T-cell (primary cell): ENCODE measurements around the gene ECI1. TPM values are rescaled to one million over a fixed set of nuclear protein-coding genes. Genes with fewer than 3 reads are reported as not detected.

Source experiments
- ATAC-seq, 4 experiments: fragments of 200-7000 bp in 3 of 4; fragments of 150-1000 bp in 1 of 4; cut with Tn5 transposase; replicated peaks in 1 of 4; 1 replicate in 3 of 4; 2 replicates in 1 of 4; pipeline ENCODE4 v1.10.0; 2021; ENCODE audit warnings: moderate library complexity in 3 of 4, mild to moderate bottlenecking in 2 of 4, moderate number of reproducible peaks in 1 of 4
- CTCF ChIA-PET, 2 donors: fragments of 300-600 bp; sonication (Branson Sonifier 250); formaldehyde crosslinking; loops; one replicate each; lab custom pipeline; 2022; ENCODE audit warnings: antibody characterized with exemption in 2 of 2; lab: Charles Lee
- POLR2A ChIA-PET, 2 donors: fragments of 300-600 bp; sonication (Branson Sonifier 250); formaldehyde crosslinking; loops; one replicate each; lab custom pipeline; 2022; ENCODE audit warnings: antibody characterized with exemption in 2 of 2; lab: Charles Lee
- DNase-seq, 35 experiments: peaks; one replicate each; pipeline versions ENCODE4 v3.0.0 to v3.0.0-alpha.2; 2013 to 2023
- H3K27ac ChIP-seq: one replicate; pipeline ENCODE4 v1.5.1; 2013; ENCODE audit warnings: low read length
- H3K27me3 ChIP-seq, 2 experiments: replicated peaks in 1 of 2; 1 replicate in 1 of 2; 2 replicates in 1 of 2; pipeline versions ENCODE4 v1.6.1 to v1.7.0; 2013; ENCODE audit warnings: low read length in 1 of 2, mixed read lengths in 1 of 2; ENCODE audit not compliant: control insufficient read depth in 2 of 2, insufficient read depth in 2 of 2; ENCODE audit errors: extremely low read depth in 1 of 2
- H3K36me3 ChIP-seq, 2 donors: 1 replicate in 1 of 2; 2 replicates in 1 of 2; pipeline versions ENCODE4 v1.6.1 to v1.7.0; 2013; ENCODE audit warnings: low read length in 1 of 2; ENCODE audit not compliant: control insufficient read depth in 2 of 2, insufficient read depth in 1 of 2; ENCODE audit errors: extremely low read depth in 1 of 2
- H3K4me1 ChIP-seq, 2 experiments: 1 replicate in 1 of 2; 2 replicates in 1 of 2; pipeline versions ENCODE4 v1.6.1 to v1.7.0; 2013; ENCODE audit warnings: low read length in 2 of 2, mixed read lengths in 1 of 2; ENCODE audit not compliant: insufficient read depth in 2 of 2, control insufficient read depth in 1 of 2; ENCODE audit errors: extremely low read depth in 1 of 2
- H3K4me3 ChIP-seq, 2 donors: 1 replicate in 1 of 2; 2 replicates in 1 of 2; pipeline versions ENCODE4 v1.5.1 to v1.7.0; 2013; ENCODE audit warnings: mild to moderate bottlenecking in 2 of 2, low read length in 1 of 2, moderate library complexity in 1 of 2; ENCODE audit not compliant: control insufficient read depth in 1 of 2; ENCODE audit errors: extremely low read depth in 1 of 2
- H3K9me3 ChIP-seq: 2 replicates; pipeline ENCODE4 v1.7.0; 2013
- H3K27ac Mint-ChIP-seq, 2 donors: one replicate each; pipeline ENCODE4 v1.8.0; 2020 to 2021; ENCODE audit warnings: mild to moderate bottlenecking in 2 of 2, mixed read lengths in 2 of 2
- H3K27me3 Mint-ChIP-seq, 2 donors: one replicate each; pipeline ENCODE4 v1.8.0; 2021 to 2022; ENCODE audit warnings: mixed read lengths in 2 of 2
- H3K36me3 Mint-ChIP-seq: one replicate; pipeline ENCODE4 v1.8.0; 2021; ENCODE audit warnings: mixed read lengths
- H3K4me1 Mint-ChIP-seq, 3 donors: one replicate each; pipeline ENCODE4 v1.8.0; 2020 to 2022; ENCODE audit warnings: mixed read lengths in 3 of 3, mild to moderate bottlenecking in 1 of 3
- H3K4me3 Mint-ChIP-seq, 3 donors: one replicate each; pipeline ENCODE4 v1.8.0; 2020 to 2022; ENCODE audit warnings: mild to moderate bottlenecking in 3 of 3, mixed read lengths in 3 of 3, moderate library complexity in 3 of 3
- H3K9me3 Mint-ChIP-seq, 3 donors: one replicate each; pipeline ENCODE4 v1.8.0; 2020 to 2022; ENCODE audit warnings: mixed read lengths in 3 of 3
- WGBS: methylation state at CpG from one replicate; pipeline ENCODE4 v1.1.5; 2013; ENCODE audit warnings: missing lambda C conversion rate; ENCODE audit not compliant: insufficient coverage; 5-methylcytosine and 5-hydroxymethylcytosine counted together
- total RNA-seq, 35 experiments: library from RNA in 6 of 35; stranded (reverse) in 6 of 35; fragments of 120-200 nt in 1 of 35; gene quantifications; one replicate each; pipeline versions ENCODE4 v1.2.1 to v1.2.4 and lab custom pipeline; 2013 to 2026

ECI1 gene
- total RNA-seq, 5 donors from 2014 or later (not counting 1 experiment from before 2014, with no cell fraction given): 17.0 to 40.1 (median 37.7) TPM

- CTCF ChIA-PET: interaction anchor here in 1 of 2 donors (0.5 to 0.6 kb wide), 2 partner anchors 59 to 305 kb away, joined by 3 read pairs; partner anchors contain the start of gene TRAF7
- peak within 1 kb of the TSS; percentile 73 to 83 for H3K4me3 ChIP-seq
- peak within 1 kb of the TSS; percentile 78 to 85 (median 80) for H3K4me3 Mint-ChIP-seq
- peaks cover 2% of the 10 kb centered on the region for H3K36me3 Mint-ChIP-seq
- peaks cover 12 to 17% (median 16%) of the 10 kb centered on the region in 3 donors for H3K4me1 Mint-ChIP-seq
- H3K9me3 Mint-ChIP-seq: no peaks in the 10 kb centered on the region
- under 1% methylated on average over 48 of the region's 48 CpGs for WGBS
- peaks cover 6 to 29% of the 10 kb centered on the region in 2 experiments for H3K4me1 ChIP-seq
- H3K27ac ChIP-seq: peak within 1 kb of the TSS; percentile 77
- H3K36me3 ChIP-seq: peaks cover 9 to 11% of the 10 kb centered on the region in 2 donors
- no peaks in the 10 kb centered on the region for H3K27me3 ChIP-seq
- peak in 1 of 35 experiments; percentile 99 for DNase-seq
- H3K27ac Mint-ChIP-seq: peak within 1 kb of the TSS; percentile 73 to 89
- peak; percentile 93 to 97 (median 96) for ATAC-seq
- POLR2A ChIA-PET: interaction anchor here in 1 of 2 donors (0.6 to 1.0 kb wide), 2 partner anchors 60 to 385 kb away, joined by 3 to 4 read pairs; partner anchors contain the start of gene TRAF7
- no peaks in the 10 kb centered on the region for H3K27me3 Mint-ChIP-seq
- no peaks in the 10 kb centered on the region for H3K9me3 ChIP-seq
Observed at GRCh38 chr16:2214719-2214968, 36.7 kb downstream of the ECI1 start, which contains the start of gene PGP. PGP (minus strand) TSS chr16:2214840; CDS start chr16:2214777, 63 bp downstream.

GRCh38 chr16:2213817-2214718, 37.3 kb downstream of the ECI1 start:
- Mint-ChIP-seq H3K4me1 (peaks cover 12 to 17% (median 16%) of the 10 kb centered on the region in 3 donors), H3K36me3 (peaks cover 2% of the 10 kb centered on the region), H3K27ac (no peak overlapping the region), H3K4me3 (peak overlapping the region; percentile 72 to 78 (median 72)), H3K27me3 (no peaks in the 10 kb centered on the region), H3K9me3 (no peaks in the 10 kb centered on the region)
- Histone ChIP-seq H3K36me3 (peaks cover 9 to 16% of the 10 kb centered on the region in 2 donors), H3K9me3 (no peaks in the 10 kb centered on the region), H3K27me3 (no peaks in the 10 kb centered on the region), H3K4me1 (peaks cover 6 to 29% of the 10 kb centered on the region in 2 experiments), H3K27ac (no peak overlapping the region), H3K4me3 (peak overlapping the region; percentile 26 to 83)
- peak in 2 of 35 experiments; percentile 14 to 21 for DNase-seq
- peak in 3 of 4 experiments; percentile 9 to 16 (median 10) for ATAC-seq
- ChIA-PET POLR2A (interaction anchor here in 1 of 2 donors (1.0 kb wide), 1 partner anchor 59 kb away, joined by 3 read pairs; the partner anchor contains the start of gene TRAF7), CTCF (interaction anchor here in 1 of 2 donors (0.5 to 0.6 kb wide), 2 partner anchors 59 to 306 kb away, joined by 3 read pairs; partner anchors contain the start of gene TRAF7)
- 1% methylated on average over 98 of the region's 98 CpGs for WGBS

- peaks cover 5% of the 10 kb centered on the region for H3K36me3 Mint-ChIP-seq
- 89% methylated on average over 16 of the region's 19 CpGs for WGBS
Observed at GRCh38 chr16:2212362-2213324, 38.7 kb downstream of the ECI1 start.

GRCh38 chr16:2211923-2212347, 39.5 kb downstream of the ECI1 start:
- CTCF ChIA-PET: no interaction called here
- Histone ChIP-seq H3K9me3 (no peaks in the 10 kb centered on the region), H3K27ac (no peak overlapping the region), H3K4me1 (peaks cover 6 to 34% of the 10 kb centered on the region in 2 experiments), H3K4me3 (no peak overlapping the region), H3K27me3 (no peaks in the 10 kb centered on the region), H3K36me3 (peaks cover 13 to 37% of the 10 kb centered on the region in 2 donors)
- Mint-ChIP-seq H3K36me3 (peaks cover 9% of the 10 kb centered on the region), H3K4me3 (peak overlapping the region in 2 of 3 donors; percentile 45 to 72), H3K4me1 (peaks cover 20 to 24% (median 22%) of the 10 kb centered on the region in 3 donors), H3K27ac (no peak overlapping the region), H3K9me3 (no peaks in the 10 kb centered on the region), H3K27me3 (no peaks in the 10 kb centered on the region)
- 91% methylated on average over 8 of the region's 11 CpGs for WGBS
- ATAC-seq: no peak
- DNase-seq: no peak
- POLR2A ChIA-PET: no interaction called here

More at GRCh38 chr16:2212362-2213324, 38.7 kb downstream of the ECI1 start:
- no peaks in the 10 kb centered on the region for H3K9me3 ChIP-seq
- H3K4me3 Mint-ChIP-seq: peak overlapping the region; percentile 72
- ATAC-seq (no peak), DNase-seq (no peak)
- CTCF ChIA-PET: no interaction called here
- H3K4me1 Mint-ChIP-seq: peaks cover 15 to 19% (median 18%) of the 10 kb centered on the region in 3 donors
- peaks cover 13 to 30% of the 10 kb centered on the region in 2 donors for H3K36me3 ChIP-seq
- no peaks in the 10 kb centered on the region for H3K27me3 ChIP-seq
- peaks cover 6 to 29% of the 10 kb centered on the region in 2 experiments for H3K4me1 ChIP-seq
- no peak overlapping the region for H3K4me3 ChIP-seq
- H3K27me3 Mint-ChIP-seq: no peaks in the 10 kb centered on the region
- no peaks in the 10 kb centered on the region for H3K9me3 Mint-ChIP-seq
- H3K27ac ChIP-seq: no peak overlapping the region
- H3K27ac Mint-ChIP-seq: no peak overlapping the region
- POLR2A ChIA-PET: no interaction called here

- Histone ChIP-seq H3K27ac (no peak within 1 kb of the TSS), H3K9me3 (no peaks in the 10 kb centered on the region), H3K4me1 (peaks cover 10 to 40% of the 10 kb centered on the region in 2 experiments), H3K27me3 (no peaks in the 10 kb centered on the region), H3K36me3 (peaks cover 13 to 38% of the 10 kb centered on the region in 2 donors), H3K4me3 (no peak within 1 kb of the TSS)
- no peaks in the 10 kb centered on the region for H3K27me3 Mint-ChIP-seq
- H3K4me3 Mint-ChIP-seq: no peak within 1 kb of the TSS
- 79% methylated on average over 18 of the region's 24 CpGs for WGBS
- no peaks in the 10 kb centered on the region for H3K9me3 Mint-ChIP-seq
- no peak for DNase-seq
- H3K36me3 Mint-ChIP-seq: peaks cover 9% of the 10 kb centered on the region
- no peak for ATAC-seq
- H3K4me1 Mint-ChIP-seq: peaks cover 27 to 32% (median 32%) of the 10 kb centered on the region in 3 donors
- ChIA-PET CTCF (no interaction called here), POLR2A (no interaction called here)
- no peak within 1 kb of the TSS for H3K27ac Mint-ChIP-seq
Observed at GRCh38 chr16:2210386-2211365, 40.7 kb downstream of the ECI1 start, which contains the start of gene BRICD5. BRICD5 (minus strand) TSS chr16:2210863; CDS start chr16:2210833, 30 bp downstream.
